ENCODE measurements around the gene KAT6B. TPM values are rescaled to one million over a fixed set of nuclear protein-coding genes. Genes with fewer than 3 reads are reported as not detected.

Gene KAT6B
- total RNA-seq, 4 donors from 2014 or later: 50.0 to 75.8 (median 57.5) TPM

GRCh38 chr10:74934100-74934812, 107.9 kb downstream of the KAT6B start:
- intact Hi-C loops (cut with DNase I): no loop called here
- H3K36me3 ChIP-seq: no peaks in the 10 kb centered on the region
- TF ChIP-seq EP300 (IDR thresholded peaks at IDR 0.05) (no peak), POLR2A (IDR thresholded peaks at IDR 0.05; ENCODE audit: low read depth) (no peak), CTCF (IDR thresholded peaks at IDR 0.05) (no peak), POLR2AphosphoS5 (IDR thresholded peaks at IDR 0.05) (no peak)
- DNase-seq (ENCODE audit: extremely low spot score): no peak
- peaks cover 27 to 95% (median 91%) of the 10 kb centered on the region in 4 donors for H3K4me1 ChIP-seq
- H3K27ac ChIP-seq (replicated peaks in 1 of 4): peak overlapping the region; percentile 79 to 87 (median 86)
- no peaks in the 10 kb centered on the region for H3K27me3 ChIP-seq
- no peak overlapping the region for H3K4me3 ChIP-seq
- 85% methylated on average over 12 of the region's 12 CpGs for WGBS
- no peaks in the 10 kb centered on the region for H3K9me3 ChIP-seq

GRCh38 chr10:74936577-74937265, 110.3 kb downstream of the KAT6B start:
- Histone ChIP-seq H3K27ac (replicated peaks in 1 of 4) (peak overlapping the region; percentile 47 to 70 (median 63)), H3K27me3 (no peaks in the 10 kb centered on the region), H3K9me3 (no peaks in the 10 kb centered on the region), H3K4me1 (peaks cover 22 to 97% (median 86%) of the 10 kb centered on the region in 4 donors), H3K4me3 (peak overlapping the region in 2 of 4 donors; percentile 8 to 13), H3K36me3 (no peaks in the 10 kb centered on the region)
- TF ChIP-seq EP300 (IDR thresholded peaks at IDR 0.05): no peak
- TF ChIP-seq CTCF (IDR thresholded peaks at IDR 0.05): no peak
- TF ChIP-seq POLR2AphosphoS5 (IDR thresholded peaks at IDR 0.05): peak in 1 of 2 donors; percentile 20
- no peak for DNase-seq (ENCODE audit: extremely low spot score)
- WGBS: 33% methylated on average over 6 of the region's 6 CpGs
- intact Hi-C loops (cut with DNase I): no loop called here

- intact Hi-C loops (cut with DNase I): no loop called here
- DNase-seq (ENCODE audit: extremely low spot score): no peak
- H3K9me3 ChIP-seq: no peaks in the 10 kb centered on the region
- H3K27ac ChIP-seq (replicated peaks in 1 of 4): peak overlapping the region; percentile 47 to 70 (median 63)
- peaks cover 21 to 97% (median 86%) of the 10 kb centered on the region in 4 donors for H3K4me1 ChIP-seq
- no peaks in the 10 kb centered on the region for H3K27me3 ChIP-seq
- no peaks in the 10 kb centered on the region for H3K36me3 ChIP-seq
- WGBS: 76% methylated on average over 1 of the region's 1 CpG
- TF ChIP-seq POLR2AphosphoS5 (IDR thresholded peaks at IDR 0.05) (no peak), CTCF (IDR thresholded peaks at IDR 0.05) (no peak), POLR2A (IDR thresholded peaks at IDR 0.05; ENCODE audit: low read depth) (no peak)
- peak overlapping the region in 2 of 4 donors; percentile 8 to 13 for H3K4me3 ChIP-seq
Measured at GRCh38 chr10:74937266-74937856, 111.0 kb downstream of the KAT6B start.

GRCh38 chr10:74944205-74944604, 117.8 kb downstream of the KAT6B start:
- 98% methylated on average over 7 of the region's 7 CpGs for WGBS
- Histone ChIP-seq H3K36me3 (no peaks in the 10 kb centered on the region), H3K27ac (replicated peaks in 1 of 4) (no peak overlapping the region), H3K4me1 (peaks cover 11 to 59% (median 41%) of the 10 kb centered on the region in 4 donors), H3K9me3 (no peaks in the 10 kb centered on the region), H3K4me3 (no peak overlapping the region), H3K27me3 (no peaks in the 10 kb centered on the region)
- TF ChIP-seq EP300 (IDR thresholded peaks at IDR 0.05): no peak
- TF ChIP-seq POLR2A (IDR thresholded peaks at IDR 0.05; ENCODE audit: low read depth): no peak
- no peak for TF ChIP-seq POLR2AphosphoS5 (IDR thresholded peaks at IDR 0.05)
- no peak for TF ChIP-seq CTCF (IDR thresholded peaks at IDR 0.05)
- intact Hi-C loops (cut with DNase I): no loop called here
- no peak for DNase-seq (ENCODE audit: extremely low spot score)
